A549 (cell line): ENCODE data around the gene CCRL2. TPM values are rescaled to one million over a fixed set of nuclear protein-coding genes. Genes with fewer than 3 reads are reported as not detected.

ENCODE experiments used
- ATAC-seq, 2 experiments: fragments of 200-7000 bp in 1 of 2; fragments of >200 bp in 1 of 2; cut with Nextera tagmentation in 1 of 2; cut with Tn5 transposase in 1 of 2; 3 replicates each; pipeline versions ENCODE4 v1.8.0 to v1.9.1; 2018 to 2020; ENCODE audit warnings: mild to moderate bottlenecking in 1 of 2, moderate library complexity in 1 of 2
- CTCF ChIA-PET: fragments of 300-600 bp; sonication (Branson Sonifier 250); formaldehyde crosslinking; extraction: SDS; loops from one replicate; lab custom pipeline; 2021; ENCODE audit warnings: antibody characterized with exemption, inconsistent platforms; lab: Yijun Ruan, JAX
- POLR2A ChIA-PET: fragments of 350-600 bp; formaldehyde crosslinking; extraction: SDS; loops from one replicate; lab custom pipeline; 2021; ENCODE audit warnings: antibody characterized with exemption, inconsistent platforms; lab: Yijun Ruan, JAX
- DNase-seq, 2 experiments: peaks; one replicate each; pipeline versions ENCODE4 v3.0.0 to v3.0.0-alpha.2; 2011 to 2016; ENCODE audit warnings: low read depth in 1 of 2, low spot score in 1 of 2
- FAIRE-seq: peaks from 2 replicates; lab custom pipeline; 2011; peaks lifted over from hg19 to GRCh38; lab: Jason Lieb, UNC
- H3K27ac ChIP-seq, 2 experiments: fragments of >200 bp; sonication (Bioruptor Twin); formaldehyde crosslinking; 3 replicates each; pipeline ENCODE4 v1.5.1; 2016 to 2017
- H3K4me1 ChIP-seq: fragments of >200 bp; sonication (Bioruptor Twin); formaldehyde crosslinking; 3 replicates; pipeline ENCODE4 v1.6.1; 2016
- H3K4me2 ChIP-seq: fragments of >200 bp; sonication (Bioruptor Twin); formaldehyde crosslinking; 3 replicates; pipeline ENCODE4 v1.6.1; 2016
- H3K4me3 ChIP-seq: fragments of >200 bp; sonication (Bioruptor Twin); formaldehyde crosslinking; 3 replicates; pipeline ENCODE4 v1.5.1; 2016
- H3K9me3 ChIP-seq: fragments of >200 bp; sonication (Bioruptor Twin); formaldehyde crosslinking; 3 replicates; pipeline ENCODE4 v1.6.1; 2016
- ATOH8 ChIP-seq: fragments of 250-450 bp; sonication (Bioruptor Pico); IDR thresholded peaks from 2 replicates; pipeline ENCODE4 v1.5.0; 2020; ENCODE audit warnings: low read depth, mild to moderate bottlenecking, moderate library complexity
- BCL3 ChIP-seq: fragments of >200 bp; sonication (Bioruptor Twin); formaldehyde crosslinking; IDR thresholded peaks from 3 replicates; pipeline ENCODE4 v1.6.1; 2016
- BHLHE40 ChIP-seq: IDR thresholded peaks from 2 replicates; pipeline ENCODE4 v1.6.1; 2012; ENCODE audit warnings: low read depth, low read length, inconsistent platforms
- CBX2 ChIP-seq: fragments of 200-600 bp; sonication (generic); IDR thresholded peaks from 2 replicates; pipeline ENCODE4 v1.6.1; 2016; ENCODE audit warnings: low read depth, mild to moderate bottlenecking, borderline replicate concordance
- E2F6 ChIP-seq: IDR thresholded peaks from 2 replicates; pipeline ENCODE4 v1.6.1; 2012; ENCODE audit warnings: low read depth, borderline replicate concordance
- ESRRA ChIP-seq: fragments of 150-350 bp; IDR thresholded peaks from 2 replicates; pipeline ENCODE4 v1.6.1; 2014; ENCODE audit warnings: mild to moderate bottlenecking, low read length, borderline replicate concordance
- FOSB ChIP-seq: fragments of 250-450 bp; sonication (Bioruptor Pico); IDR thresholded peaks from 2 replicates; pipeline ENCODE4 v1.5.0; 2020; ENCODE audit warnings: mild to moderate bottlenecking, moderate library complexity
- HDAC2 ChIP-seq: fragments of 200-600 bp; sonication (generic); IDR thresholded peaks from 2 replicates; pipeline ENCODE4 v1.6.1; 2016
- HES2 ChIP-seq: fragments of >200 bp; sonication (Bioruptor Twin); formaldehyde crosslinking; IDR thresholded peaks from 2 replicates; pipeline ENCODE4 v1.6.1; 2016
- HOXB13 ChIP-seq: fragments of 250-450 bp; sonication (Bioruptor Pico); IDR thresholded peaks from 2 replicates; pipeline ENCODE4 v1.5.0; 2020; ENCODE audit warnings: low read depth, mild to moderate bottlenecking, moderate library complexity
- HOXB5 ChIP-seq: fragments of 250-450 bp; sonication (Bioruptor Pico); IDR thresholded peaks from 2 replicates; pipeline ENCODE4 v1.5.0; 2020; ENCODE audit warnings: mild to moderate bottlenecking, moderate library complexity
- JUNB ChIP-seq: fragments of >200 bp; sonication (Bioruptor Twin); formaldehyde crosslinking; IDR thresholded peaks from 2 replicates; pipeline ENCODE4 v1.6.1; 2016
- KDM5A ChIP-seq: fragments of 200-600 bp; sonication (generic); IDR thresholded peaks from 2 replicates; pipeline ENCODE4 v1.6.1; 2016; ENCODE audit warnings: antibody characterized with exemption, mild to moderate bottlenecking
- MAX ChIP-seq: IDR thresholded peaks from 2 replicates; pipeline ENCODE4 v1.6.1; 2012
- MAZ ChIP-seq: fragments of 150-350 bp; IDR thresholded peaks from 2 replicates; pipeline ENCODE4 v1.6.1; 2014; ENCODE audit warnings: antibody characterized with exemption, low read depth, low read length, borderline replicate concordance
- MYC ChIP-seq: IDR thresholded peaks from 2 replicates; pipeline ENCODE4 v1.6.1; 2012; ENCODE audit warnings: mild to moderate bottlenecking, inconsistent platforms, low read length, improper control_type of control experiment, borderline replicate concordance
- NFE2L2 ChIP-seq: fragments of 150-350 bp; conservative IDR thresholded peaks from 2 replicates; pipeline ENCODE4 v1.6.1; 2014; ENCODE audit warnings: low read length
- NPAS2 ChIP-seq: fragments of 250-450 bp; sonication (Bioruptor Pico); IDR thresholded peaks from 2 replicates; pipeline ENCODE4 v1.8.0; 2022; ENCODE audit warnings: mild to moderate bottlenecking, moderate library complexity, borderline replicate concordance
- NR3C1 ChIP-seq: fragments of >200 bp; sonication (Bioruptor Twin); formaldehyde crosslinking; IDR thresholded peaks from 3 replicates; pipeline ENCODE4 v1.6.1; 2017
- POLR2A ChIP-seq: IDR thresholded peaks from 2 replicates; pipeline ENCODE4 v1.6.1; 2012; ENCODE audit warnings: mild to moderate bottlenecking, low read length
- REST ChIP-seq: fragments of 200-600 bp; sonication (generic); IDR thresholded peaks from 2 replicates; pipeline ENCODE4 v1.6.1; 2016; ENCODE audit warnings: antibody characterized with exemption, mild to moderate bottlenecking, moderate library complexity
- SREBF2 ChIP-seq: fragments of 450-650 bp; IDR thresholded peaks from 2 replicates; pipeline ENCODE4 v1.6.1; 2014; ENCODE audit warnings: mild to moderate bottlenecking, moderate library complexity
- USF2 ChIP-seq: fragments of 450-650 bp; IDR thresholded peaks from 2 replicates; pipeline ENCODE4 v1.6.1; 2014; ENCODE audit warnings: antibody characterized with exemption
- ZSCAN20 ChIP-seq: fragments of 250-450 bp; sonication (Bioruptor Pico); IDR thresholded peaks from 2 replicates; pipeline ENCODE4 v1.8.0; 2022; ENCODE audit warnings: mild to moderate bottlenecking, moderate library complexity
- WGBS: methylation state at CpG from one replicate; pipeline ENCODE4 v1.1.6; 2017; ENCODE audit errors: missing lambda C conversion rate; 5-methylcytosine and 5-hydroxymethylcytosine counted together
- polyA plus RNA-seq, 4 experiments: library from polyadenylated mRNA; depleted of rRNA in 3 of 4; stranded (reverse); fragments of >200 nt; fragmentation: RNase III in 1 of 4; extraction: RNeasy Plus Mini Kit Qiagen cat#74134 plus additional on column Dnase treatment in 1 of 4; gene quantifications; 2 replicates in 3 of 4; 3 replicates in 1 of 4; pipeline ENCODE4 v1.2.3, GENCODE V29; 2011 to 2017

CCRL2 gene
- polyA plus RNA-seq, 2 of the 4 experiments (the other 2 are of a cell fraction) = not detected

GRCh38 chr3:46453526-46454208 lies 46.6 kb downstream of the CCRL2 start:
- TF ChIP-seq E2F6 (no peak), MAX (no peak), NPAS2 (CRISPR knock-in tag) (no peak), JUNB (no peak), USF2 (no peak), MYC (no peak), HOXB13 (CRISPR knock-in tag) (no peak), SREBF2 (no peak), MAZ (no peak), REST (no peak)
- FAIRE-seq = no peak
- 18% methylated on average over 7 of the region's 7 CpGs for WGBS

GRCh38 chr3:46454209-46454595 lies 47.1 kb downstream of the CCRL2 start:
- Histone ChIP-seq H3K4me2 (no peak overlapping the region), H3K4me1 (no peaks in the 10 kb centered on the region), H3K9me3 (no peaks in the 10 kb centered on the region), H3K27ac (no peak overlapping the region), H3K4me3 (no peak overlapping the region)
- WGBS = 12% methylated on average over 3 of the region's 3 CpGs
- FAIRE-seq = no peak
- ATAC-seq = no peak
- no peak for DNase-seq
- POLR2A ChIA-PET = no interaction called here
- CTCF ChIA-PET = interaction anchor here (0.7 to 1.0 kb wide), 2 partner anchors 11 to 12 kb away, joined by 3 to 5 read pairs; no protein-coding TSS in a partner anchor
- TF ChIP-seq POLR2A = no peak
- TF ChIP-seq HES2 = no peak
- no peak for TF ChIP-seq HDAC2
- TF ChIP-seq ESRRA = no peak
- no peak for TF ChIP-seq REST
- TF ChIP-seq FOSB (CRISPR knock-in tag) = no peak
- TF ChIP-seq NR3C1 = no peak
- TF ChIP-seq HOXB5 = no peak
- no peak for TF ChIP-seq ZSCAN20
- TF ChIP-seq ATOH8 = no peak
- no peak for TF ChIP-seq USF2
- no peak for TF ChIP-seq KDM5A
- no peak for TF ChIP-seq CBX2
- no peak for TF ChIP-seq NFE2L2
- TF ChIP-seq BHLHE40 = no peak
- TF ChIP-seq BCL3 = no peak
- TF ChIP-seq NPAS2 (CRISPR knock-in tag) = no peak

More at GRCh38 chr3:46453526-46454208, 46.6 kb downstream of the CCRL2 start:
- no peak for DNase-seq
- Histone ChIP-seq H3K4me2 (no peak overlapping the region), H3K4me1 (no peaks in the 10 kb centered on the region), H3K9me3 (no peaks in the 10 kb centered on the region), H3K27ac (no peak overlapping the region), H3K4me3 (no peak overlapping the region)
- ATAC-seq = no peak
- ChIA-PET CTCF (interaction anchor here (0.7 to 1.0 kb wide), 2 partner anchors 10 to 11 kb away, joined by 3 to 5 read pairs; no protein-coding TSS in a partner anchor), POLR2A (no interaction called here)
